NCI-H446 (cell line): ENCODE measurements around the gene ST3GAL2.
A peak's percentile ranks its signal among the peaks of the same experiment; 100 is the strongest.
"Not testable (repeated sequence)": the region's sequence is repeated elsewhere in the genome, so short reads cannot be mapped to it uniquely, and the experiment has no call there.

Source experiments
- DNase-seq, 2 experiments: peaks; one replicate each; lab custom pipeline; 2025; lab: John Stamatoyannopoulos, UW

ST3GAL2 gene

DNA sequence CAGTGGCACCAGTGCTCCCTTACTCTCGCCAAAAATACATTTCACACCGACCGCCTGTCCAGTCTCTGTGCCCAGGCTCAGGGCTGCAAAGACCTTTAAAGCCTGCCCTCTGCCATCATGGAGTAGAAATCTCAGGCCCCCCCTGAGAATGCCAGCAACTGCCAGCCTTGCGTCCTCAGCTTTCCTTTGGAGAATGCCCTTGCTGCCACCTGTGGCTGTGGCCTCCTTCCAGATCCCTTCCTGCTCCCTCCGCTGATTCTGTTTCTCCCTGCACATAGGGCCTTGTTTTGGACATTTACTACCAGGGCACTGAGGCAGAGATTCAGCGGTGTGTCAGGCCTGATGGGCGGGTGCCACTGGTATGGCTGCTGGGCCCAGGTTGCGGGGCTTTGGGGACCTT is 28.7 kb upstream of the ST3GAL2 start:
- no peak for DNase-seq

GRCh38 chr16:70467113-70467512 is 28.2 kb upstream of the ST3GAL2 start:
- no peak for DNase-seq

DNA sequence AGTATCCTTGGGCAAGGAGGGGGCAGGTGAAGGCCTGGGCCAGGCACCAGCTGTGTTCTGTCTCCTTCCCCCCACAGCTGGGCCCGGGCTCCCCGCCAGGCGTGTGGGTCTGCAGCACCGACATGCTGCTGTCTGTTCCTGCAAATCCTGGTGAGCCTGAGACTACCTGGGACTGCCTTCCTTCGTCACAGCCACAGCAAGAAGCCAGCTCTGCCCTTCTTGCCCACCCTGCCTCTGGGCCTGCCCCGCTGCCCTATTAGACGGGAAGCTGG is 27.8 kb upstream of the ST3GAL2 start:
- no peak for DNase-seq

GRCh38 chr16:70465999-70466804 is 27.3 kb upstream of the ST3GAL2 start:
- no peak for DNase-seq

- no peak for DNase-seq
These were observed 24.3 kb upstream of the ST3GAL2 start for GRCh38 chr16:70463235-70463634.

- no peak for DNase-seq
These were observed 21.9 kb upstream of the ST3GAL2 start for GRCh38 chr16:70460737-70461261.

DNA sequence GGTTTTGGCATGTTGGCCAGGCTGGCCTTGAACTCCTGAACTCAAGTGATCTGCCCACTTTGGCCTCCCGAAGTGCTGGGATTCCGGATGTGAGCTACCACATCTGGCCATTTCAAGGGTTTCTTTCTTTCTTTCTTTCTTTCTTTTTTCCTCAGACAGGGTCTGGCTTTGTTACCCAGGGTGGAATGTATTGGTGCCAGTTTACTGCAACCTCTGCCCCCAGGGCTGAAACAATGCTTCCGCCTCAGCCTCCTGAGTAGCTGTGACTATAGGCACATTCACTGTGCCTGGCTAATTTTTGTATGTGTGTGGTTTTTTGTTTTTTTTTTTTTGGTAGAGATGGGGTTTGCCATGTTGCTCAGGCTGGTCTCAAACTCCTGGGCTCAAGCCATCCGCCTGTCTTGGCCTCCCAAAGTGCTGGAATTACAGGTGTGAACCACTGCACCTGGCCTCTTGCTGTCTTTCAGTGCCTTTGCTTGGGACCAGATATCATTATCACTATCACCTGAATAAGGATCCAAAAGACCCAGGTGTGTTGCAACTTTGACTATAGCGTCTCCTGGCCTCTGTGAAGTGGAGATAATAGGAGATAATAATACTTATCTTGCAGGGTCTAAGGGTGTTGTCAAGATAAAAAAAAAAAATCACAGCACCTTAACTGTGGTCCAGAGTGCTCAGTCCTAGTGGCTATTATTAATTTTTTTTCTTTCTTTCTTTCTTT is 18.7 kb upstream of the ST3GAL2 start:
- DNase-seq = no peak

DNA sequence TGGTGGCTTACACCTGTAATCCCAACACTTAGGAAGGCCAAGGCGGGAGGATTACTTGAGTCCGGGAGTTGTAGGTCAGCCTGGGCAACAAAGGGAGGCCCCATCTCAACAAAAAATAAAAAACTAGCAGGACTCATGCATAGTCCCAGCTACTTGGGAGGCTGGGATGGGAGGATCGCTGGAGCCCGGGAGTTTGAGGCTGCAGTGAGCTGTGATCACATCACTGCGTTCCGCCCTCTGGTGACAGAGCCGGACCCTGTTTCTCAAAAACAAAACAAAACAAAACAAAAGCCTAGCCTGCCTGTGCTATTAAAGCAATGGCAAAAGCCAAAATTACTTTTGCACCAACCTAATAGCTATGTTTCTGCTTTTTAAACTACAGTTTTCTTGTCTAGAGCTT is 17.0 kb upstream of the ST3GAL2 start:
- no peak for DNase-seq

DNA sequence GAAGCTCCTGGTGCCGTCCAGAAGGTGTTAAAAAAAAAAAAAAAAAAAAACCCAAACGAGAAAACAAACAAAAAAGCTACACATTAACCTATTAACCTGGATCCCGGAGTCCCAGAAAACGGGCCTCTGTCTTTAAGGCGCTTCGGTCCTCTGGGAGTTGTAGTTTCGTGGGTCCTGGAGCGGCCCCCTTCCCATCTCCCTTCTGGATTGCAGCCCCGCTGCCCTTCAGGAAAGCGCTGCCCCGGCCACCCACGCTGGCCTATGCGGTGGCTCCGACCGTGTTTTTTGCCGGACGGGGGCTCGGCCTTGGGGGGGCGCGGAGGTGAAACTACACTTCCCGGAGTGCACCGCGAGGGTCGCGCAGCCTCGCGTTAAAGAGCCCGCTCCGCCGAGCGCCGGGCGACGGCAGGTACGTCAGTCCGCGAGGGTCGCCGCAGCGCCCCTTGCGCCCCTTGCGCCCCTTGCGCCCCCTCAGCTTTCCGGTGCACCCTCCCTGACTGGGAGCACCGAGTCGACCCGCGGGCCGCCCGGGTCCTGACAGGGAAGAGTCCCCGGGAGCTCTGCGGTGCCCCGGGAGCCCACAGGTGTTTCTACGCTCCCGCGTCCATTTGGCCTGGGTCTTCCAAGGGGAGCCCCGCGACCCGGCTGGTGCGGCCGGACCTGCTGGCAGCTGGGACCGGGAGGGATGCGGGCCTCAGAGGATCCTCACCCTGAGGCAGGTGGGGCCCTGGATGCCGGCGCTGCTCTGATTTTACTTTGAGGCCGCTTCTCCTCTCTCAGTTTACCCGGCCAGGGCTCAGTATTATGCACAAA is 15.5 kb upstream of the ST3GAL2 start, which contains the start of gene FCSK:
Gene FCSK, plus strand, starts transcription at position 374 of the 813 bp plus-strand sequence. CDS start 8,596 bp downstream, outside the sequence.
- peak; percentile 14 to 65 for DNase-seq

- no peak for DNase-seq
These were observed 15.0 kb upstream of the ST3GAL2 start for GRCh38 chr16:70453892-70454221.

GRCh38 chr16:70453117-70453891 is 14.4 kb upstream of the ST3GAL2 start:
- DNase-seq = no peak

- DNase-seq = not testable (repeated sequence)
These were observed 12.1 kb upstream of the ST3GAL2 start for GRCh38 chr16:70451004-70451340.

DNA sequence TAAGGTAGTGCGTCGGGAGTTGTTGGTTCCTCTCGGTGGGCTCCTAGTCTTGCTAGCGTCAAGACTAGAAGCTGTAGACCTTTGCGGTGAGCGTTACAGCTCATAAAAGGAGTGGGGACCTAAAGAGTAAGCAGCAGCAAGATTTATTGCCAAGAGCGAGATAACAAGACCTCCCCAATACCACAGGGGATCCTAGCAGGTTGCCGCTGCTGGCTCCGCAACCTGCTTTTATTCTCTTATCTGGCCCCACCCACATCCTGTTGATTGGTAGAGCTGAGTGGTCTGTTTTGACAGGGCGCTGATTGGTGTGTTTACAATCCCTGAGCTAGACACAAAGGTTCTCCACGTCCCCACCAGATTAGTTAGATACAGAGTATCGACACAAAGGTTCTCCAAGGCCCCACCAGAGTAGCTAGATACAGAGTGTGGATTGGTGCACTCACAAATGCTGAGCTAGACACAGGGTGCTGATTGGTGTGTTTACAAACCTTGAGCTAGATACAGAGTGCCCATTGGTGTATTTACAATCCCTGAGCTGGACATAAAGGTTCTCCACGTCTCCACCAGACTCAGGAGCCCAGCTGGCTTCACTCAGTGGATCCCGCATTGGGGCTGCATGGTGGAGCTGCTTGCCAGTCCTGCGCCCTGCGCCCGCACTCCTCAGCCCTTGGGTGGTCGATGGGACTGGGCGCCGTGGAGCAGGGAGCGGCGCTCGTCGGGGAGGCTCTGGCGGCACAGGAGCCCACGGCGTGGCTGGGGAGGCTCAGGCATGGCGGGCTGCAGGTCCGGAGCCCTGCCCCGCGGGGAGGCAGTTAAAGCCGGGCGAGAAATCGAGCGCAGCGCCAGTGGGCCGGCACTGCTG is 11.5 kb upstream of the ST3GAL2 start:
- not testable (repeated sequence) for DNase-seq

- no peak for DNase-seq
These were observed 9.2 kb upstream of the ST3GAL2 start for GRCh38 chr16:70448075-70448474.

DNA sequence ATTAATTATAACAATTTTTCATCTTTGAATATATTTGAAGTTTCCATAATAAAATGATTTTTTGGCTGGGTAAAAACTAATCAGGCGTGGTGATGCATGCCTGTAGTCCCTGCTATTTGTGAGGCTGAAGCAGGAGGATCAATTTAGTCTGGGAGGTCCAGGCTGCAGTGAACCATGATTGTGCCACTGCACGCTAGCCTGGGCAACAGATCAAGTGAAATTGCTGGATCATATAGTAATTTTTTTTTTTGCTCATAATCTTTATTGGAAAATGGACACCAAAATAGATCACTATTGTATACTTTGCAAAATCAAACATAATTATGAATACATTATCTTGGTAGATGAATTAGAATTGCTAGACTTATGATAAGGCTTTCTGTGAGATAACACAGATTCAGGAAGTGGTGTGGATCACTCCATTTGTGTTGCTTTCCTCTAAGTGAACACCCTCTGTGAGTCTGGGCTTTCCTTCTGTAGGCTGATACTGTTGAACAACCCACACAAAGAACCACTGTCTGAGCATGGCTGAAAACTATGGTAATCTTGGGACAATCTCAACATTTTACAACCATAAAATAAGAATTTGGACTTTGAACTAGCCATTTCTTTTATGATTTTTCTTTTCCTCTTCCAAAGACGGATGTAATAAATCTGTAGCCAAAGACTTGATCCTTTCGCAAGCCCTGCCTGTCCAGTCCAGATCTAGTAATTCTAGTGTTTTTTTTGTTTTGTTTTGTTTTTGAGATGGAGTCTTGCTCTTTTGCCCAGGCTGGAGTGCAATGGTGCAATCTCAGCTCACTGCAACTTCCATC is 5.6 kb upstream of the ST3GAL2 start:
- no peak for DNase-seq

- no peak for DNase-seq
These were observed 3.4 kb upstream of the ST3GAL2 start for GRCh38 chr16:70442344-70442743.

DNA sequence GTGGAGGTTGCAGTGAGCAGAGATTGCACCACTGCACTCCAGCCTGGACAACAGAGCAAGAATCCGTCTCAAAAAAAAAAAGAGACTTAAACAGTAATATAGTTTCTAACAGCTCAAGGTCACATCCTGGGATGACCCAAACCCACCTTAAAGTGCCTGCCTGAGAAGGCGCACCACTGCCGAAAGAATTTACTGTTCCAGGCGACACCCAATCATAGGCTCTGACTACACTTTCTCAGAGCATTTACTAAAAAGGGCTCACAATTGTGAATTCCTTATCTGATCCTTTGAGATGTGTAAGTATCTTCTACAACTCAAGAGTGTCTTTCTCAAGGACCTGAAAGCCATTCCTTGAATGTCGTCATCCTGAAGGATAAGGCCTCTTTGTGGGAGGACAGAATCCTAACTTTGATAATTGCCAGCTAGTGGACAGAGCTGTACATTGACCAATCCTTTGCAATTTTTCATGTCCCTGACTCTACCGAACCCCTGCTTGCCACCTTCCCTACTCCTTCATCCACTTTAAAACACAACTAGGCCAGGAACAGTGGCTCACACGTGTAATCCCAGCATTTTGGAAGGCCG is 2.6 kb upstream of the ST3GAL2 start:
- DNase-seq = no peak

- no peak for DNase-seq
These were observed 1.3 kb upstream of the ST3GAL2 start for GRCh38 chr16:70440009-70440692.

DNA sequence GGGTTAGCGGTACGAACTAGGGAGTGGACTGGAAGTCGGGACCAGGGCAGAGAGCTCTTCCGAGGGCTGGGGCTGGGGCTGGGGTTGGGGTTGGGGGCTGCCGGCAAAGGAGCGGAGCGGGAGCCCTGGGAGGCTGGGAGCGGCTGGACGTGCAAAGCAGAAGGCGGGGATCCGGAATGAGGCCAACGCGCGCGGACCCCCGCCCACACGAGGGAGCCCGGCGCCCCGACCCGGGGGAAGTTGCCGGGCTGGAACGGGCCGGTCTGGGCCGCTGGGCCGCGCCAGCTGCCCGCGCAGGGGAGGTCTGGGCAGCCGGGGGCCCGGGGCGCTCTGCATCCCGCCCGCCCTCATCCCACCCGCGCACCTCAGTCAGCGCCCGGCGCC is 323 bp downstream of the ST3GAL2 start:
- no peak for DNase-seq
